ENCODE data around the gene TCF7L1.
"Not testable (repeated sequence)": the region's sequence is repeated elsewhere in the genome, so short reads cannot be mapped to it uniquely, and the experiment has no call there.

TCF7L1 gene

GRCh38 chr2:85181134-85181631, 48.0 kb downstream of the TCF7L1 start:
- in situ Hi-C loops (cut with HindIII; ENCODE audit: low sequenced_read_pairs), result no loop called here

- in situ Hi-C loops (cut with HindIII; ENCODE audit: low sequenced_read_pairs), result no loop called here
Observed at GRCh38 chr2:85181844-85182456, 48.8 kb downstream of the TCF7L1 start.

- in situ Hi-C loops (cut with HindIII; ENCODE audit: low sequenced_read_pairs), result no loop called here
Observed at GRCh38 chr2:85183076-85183475, 49.9 kb downstream of the TCF7L1 start.

GRCh38 chr2:85183479-85183878, 50.3 kb downstream of the TCF7L1 start:
- in situ Hi-C loops (cut with HindIII; ENCODE audit: low sequenced_read_pairs), result no loop called here

GRCh38 chr2:85184231-85184630, 51.0 kb downstream of the TCF7L1 start:
- in situ Hi-C loops (cut with HindIII; ENCODE audit: low sequenced_read_pairs), result no loop called here

GRCh38 chr2:85184990-85185389, 51.8 kb downstream of the TCF7L1 start:
- in situ Hi-C loops (cut with HindIII; ENCODE audit: low sequenced_read_pairs), result no loop called here

- in situ Hi-C loops (cut with HindIII; ENCODE audit: low sequenced_read_pairs), result no loop called here
Observed at GRCh38 chr2:85185431-85185940, 52.3 kb downstream of the TCF7L1 start.

- in situ Hi-C loops (cut with HindIII; ENCODE audit: low sequenced_read_pairs), result no loop called here
Observed at GRCh38 chr2:85187069-85187468, 53.9 kb downstream of the TCF7L1 start.

- in situ Hi-C loops (cut with HindIII; ENCODE audit: low sequenced_read_pairs), result no loop called here
Observed at GRCh38 chr2:85188852-85189251, 55.7 kb downstream of the TCF7L1 start.

- in situ Hi-C loops (cut with HindIII; ENCODE audit: low sequenced_read_pairs), result no loop called here
Observed at GRCh38 chr2:85189606-85190270, 56.5 kb downstream of the TCF7L1 start.

GRCh38 chr2:85191157-85191556, 58.0 kb downstream of the TCF7L1 start:
- in situ Hi-C loops (cut with HindIII; ENCODE audit: low sequenced_read_pairs), result no loop called here

- in situ Hi-C loops (cut with HindIII; ENCODE audit: low sequenced_read_pairs), result no loop called here
Observed at GRCh38 chr2:85194780-85195480, 61.7 kb downstream of the TCF7L1 start.

- in situ Hi-C loops (cut with HindIII; ENCODE audit: low sequenced_read_pairs), result no loop called here
Observed at GRCh38 chr2:85195956-85196355, 62.8 kb downstream of the TCF7L1 start.

GRCh38 chr2:85199698-85200097, 66.5 kb downstream of the TCF7L1 start:
- in situ Hi-C loops (cut with HindIII; ENCODE audit: low sequenced_read_pairs), result no loop called here

GRCh38 chr2:85209887-85210286, 76.7 kb downstream of the TCF7L1 start:
- in situ Hi-C loops (cut with HindIII; ENCODE audit: low sequenced_read_pairs), result no loop called here

- in situ Hi-C loops (cut with HindIII; ENCODE audit: low sequenced_read_pairs), result no loop called here
Observed at GRCh38 chr2:85210511-85210910, 77.3 kb downstream of the TCF7L1 start.

GRCh38 chr2:85211606-85212005, 78.4 kb downstream of the TCF7L1 start:
- in situ Hi-C loops (cut with HindIII; ENCODE audit: low sequenced_read_pairs), result not testable (repeated sequence)

- in situ Hi-C loops (cut with HindIII; ENCODE audit: low sequenced_read_pairs), result no loop called here
Observed at GRCh38 chr2:85212841-85213240, 79.6 kb downstream of the TCF7L1 start.

GRCh38 chr2:85213404-85213803, 80.2 kb downstream of the TCF7L1 start:
- in situ Hi-C loops (cut with HindIII; ENCODE audit: low sequenced_read_pairs), result no loop called here

GRCh38 chr2:85213901-85214512, 80.8 kb downstream of the TCF7L1 start:
- in situ Hi-C loops (cut with HindIII; ENCODE audit: low sequenced_read_pairs), result no loop called here

GRCh38 chr2:85215081-85215447, 81.9 kb downstream of the TCF7L1 start:
- in situ Hi-C loops (cut with HindIII; ENCODE audit: low sequenced_read_pairs), result no loop called here

Data from DLD1 (cell line).